Rectal smooth muscle tissue (tissue), 1 donor: ENCODE results near the gene MMS19.
"Not testable (repeated sequence)": the region's sequence is repeated elsewhere in the genome, so short reads cannot be mapped to it uniquely, and the experiment has no call there.

Experiments used
- H3K27ac ChIP-seq: one replicate; pipeline ENCODE4 v1.7.0; 2013; ENCODE audit warnings: low read depth, low read length, inconsistent platforms
- H3K27me3 ChIP-seq: one replicate; pipeline ENCODE4 v1.7.0; 2013; ENCODE audit warnings: low read length; ENCODE audit not compliant: control insufficient read depth, insufficient read depth
- H3K36me3 ChIP-seq: one replicate; pipeline ENCODE4 v1.7.0; 2013; ENCODE audit warnings: low read length; ENCODE audit not compliant: control insufficient read depth, insufficient read depth
- H3K4me1 ChIP-seq: one replicate; pipeline ENCODE4 v1.7.0; 2013; ENCODE audit warnings: low read length; ENCODE audit not compliant: control insufficient read depth, insufficient read depth
- H3K4me3 ChIP-seq: one replicate; pipeline ENCODE4 v1.7.0; 2013; ENCODE audit warnings: low read length
- H3K9ac ChIP-seq: one replicate; pipeline ENCODE4 v1.7.0; 2013; ENCODE audit warnings: low read length

The MMS19 gene

GRCh38 chr10:97490592-97490991 is 7.6 kb downstream of the MMS19 start:
- no peaks in the 10 kb centered on the region for H3K36me3 ChIP-seq
- no peak overlapping the region for H3K9ac ChIP-seq
- peaks cover 8% of the 10 kb centered on the region for H3K4me1 ChIP-seq
- H3K4me3 ChIP-seq = no peak overlapping the region
- H3K27ac ChIP-seq = peak overlapping the region; percentile 33
- H3K27me3 ChIP-seq = no peaks in the 10 kb centered on the region

DNA sequence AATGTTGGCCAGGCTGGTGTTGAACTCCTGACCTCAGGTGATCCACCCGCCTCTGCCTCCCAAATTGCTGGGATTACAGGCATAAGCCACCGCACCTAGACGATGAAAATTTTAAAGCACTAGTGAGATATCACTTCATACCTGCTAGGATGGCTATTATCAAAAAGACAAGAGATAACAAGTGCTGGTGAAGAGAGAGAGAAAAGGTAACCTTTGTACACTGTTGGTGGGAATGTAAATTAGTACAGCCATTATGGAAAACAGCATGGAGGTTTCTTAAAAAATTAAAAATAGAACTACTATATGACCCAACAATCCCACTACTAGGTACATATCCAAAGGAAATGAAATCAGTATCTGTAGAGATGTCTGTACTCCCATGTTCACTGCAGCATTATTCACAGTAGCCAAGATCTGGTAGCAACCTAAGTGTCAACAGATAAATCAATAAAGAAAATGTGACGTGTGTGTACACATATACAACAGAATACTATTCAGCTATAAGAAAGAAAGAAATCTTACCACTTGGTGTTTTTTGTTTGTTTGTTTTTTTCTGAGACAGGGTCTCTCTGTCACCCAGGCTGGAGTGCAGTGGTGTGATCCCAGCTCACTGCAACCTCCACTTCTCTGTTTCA is 12.5 kb downstream of the MMS19 start:
- Histone ChIP-seq H3K4me1 (peaks cover 6% of the 10 kb centered on the region), H3K9ac (no peak overlapping the region), H3K27me3 (no peaks in the 10 kb centered on the region), H3K4me3 (no peak overlapping the region), H3K27ac (no peak overlapping the region), H3K36me3 (no peaks in the 10 kb centered on the region)

DNA sequence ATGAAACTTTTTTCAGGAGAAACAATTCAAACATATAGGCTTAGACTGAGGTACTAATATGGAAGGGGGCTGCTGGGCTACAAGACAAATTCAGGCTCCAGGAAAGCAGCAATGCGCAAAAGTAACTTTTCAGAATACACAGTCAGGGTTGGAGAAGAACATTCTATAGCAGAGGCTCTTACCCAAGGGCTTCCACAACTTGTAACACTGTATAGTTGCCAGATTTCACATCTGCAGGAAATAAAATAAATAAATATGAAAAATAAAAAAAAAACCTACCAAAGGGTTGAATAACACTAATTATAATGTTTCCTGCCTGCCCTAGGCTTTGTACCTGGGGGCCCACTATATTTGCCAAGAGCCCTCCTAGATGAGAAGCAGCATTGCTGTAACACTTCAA is 14.3 kb downstream of the MMS19 start:
- Histone ChIP-seq H3K27ac (no peak overlapping the region), H3K9ac (no peak overlapping the region), H3K36me3 (peaks cover 3% of the 10 kb centered on the region), H3K4me1 (no peaks in the 10 kb centered on the region), H3K4me3 (no peak overlapping the region), H3K27me3 (no peaks in the 10 kb centered on the region)

DNA sequence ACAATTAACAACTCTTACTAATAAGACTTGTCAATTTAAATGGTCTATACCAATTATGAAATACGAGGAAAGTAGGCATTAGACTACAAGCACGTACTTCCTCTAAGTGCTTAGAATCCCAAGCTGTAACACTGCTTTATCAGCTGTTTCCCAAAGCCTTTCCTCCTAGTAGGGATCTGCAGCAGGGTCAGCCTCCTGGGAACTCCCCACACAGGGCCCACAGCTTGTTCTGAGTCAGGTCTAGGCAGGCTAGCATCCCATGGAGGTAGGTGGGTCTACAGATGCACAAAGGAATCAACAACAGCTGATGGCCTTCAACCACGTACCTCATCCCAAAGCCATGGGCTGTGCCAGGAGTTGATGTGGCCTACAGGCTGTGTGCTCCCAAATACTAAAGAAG is 14.7 kb downstream of the MMS19 start:
- H3K9ac ChIP-seq = no peak overlapping the region
- H3K36me3 ChIP-seq = peaks cover 3% of the 10 kb centered on the region
- H3K27me3 ChIP-seq = no peaks in the 10 kb centered on the region
- H3K4me1 ChIP-seq = no peaks in the 10 kb centered on the region
- H3K27ac ChIP-seq = no peak overlapping the region
- H3K4me3 ChIP-seq = no peak overlapping the region

DNA sequence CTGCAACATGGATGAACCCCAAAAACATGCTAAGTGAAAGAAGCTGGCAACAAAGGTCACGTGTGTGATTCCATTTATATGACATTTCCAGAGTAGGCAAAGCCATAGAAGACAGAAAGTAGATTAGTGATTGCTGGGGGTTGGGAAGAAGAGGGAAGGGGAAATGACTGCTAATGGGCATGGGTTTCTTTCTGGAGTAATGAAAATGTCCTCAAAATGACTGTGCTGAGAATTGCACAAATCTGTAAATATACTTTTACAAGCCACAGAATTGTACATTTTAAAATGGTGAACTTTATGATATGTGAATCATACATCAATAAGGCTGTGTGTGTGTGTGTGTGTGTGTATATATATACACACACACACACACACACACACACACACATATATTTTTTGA is 15.8 kb downstream of the MMS19 start:
- no peak overlapping the region for H3K9ac ChIP-seq
- no peaks in the 10 kb centered on the region for H3K4me1 ChIP-seq
- no peak overlapping the region for H3K27ac ChIP-seq
- peaks cover 12% of the 10 kb centered on the region for H3K36me3 ChIP-seq
- H3K4me3 ChIP-seq = no peak overlapping the region
- H3K27me3 ChIP-seq = no peaks in the 10 kb centered on the region

DNA sequence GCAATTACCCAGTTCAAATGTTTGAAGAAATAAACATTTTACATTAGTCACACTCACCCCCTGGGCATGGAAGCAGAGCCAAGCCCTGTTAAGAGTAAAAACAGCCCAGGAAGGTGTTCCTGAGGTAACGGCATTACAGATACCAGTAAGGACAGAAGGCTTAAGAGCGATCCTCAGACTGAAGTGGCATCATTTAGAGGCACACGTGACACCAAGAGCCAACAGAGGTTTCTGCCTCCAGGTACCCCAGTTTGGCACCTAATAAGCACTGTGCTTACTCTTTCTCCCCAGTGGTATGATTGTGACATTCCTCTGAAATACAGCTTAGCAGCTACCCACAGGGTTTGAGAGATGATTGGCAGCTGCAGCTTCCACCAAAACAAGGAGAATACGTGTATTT is 17.2 kb downstream of the MMS19 start:
- Histone ChIP-seq H3K9ac (no peak overlapping the region), H3K27ac (no peak overlapping the region), H3K4me3 (no peak overlapping the region), H3K4me1 (no peaks in the 10 kb centered on the region), H3K36me3 (peaks cover 24% of the 10 kb centered on the region), H3K27me3 (no peaks in the 10 kb centered on the region)

GRCh38 chr10:97479939-97480338 is 18.3 kb downstream of the MMS19 start:
- no peak overlapping the region for H3K27ac ChIP-seq
- H3K9ac ChIP-seq = no peak overlapping the region
- no peaks in the 10 kb centered on the region for H3K4me1 ChIP-seq
- no peak overlapping the region for H3K4me3 ChIP-seq
- no peaks in the 10 kb centered on the region for H3K27me3 ChIP-seq
- H3K36me3 ChIP-seq = peaks cover 26% of the 10 kb centered on the region

- H3K4me3 ChIP-seq, H3K27ac ChIP-seq, H3K9ac ChIP-seq, H3K4me1 ChIP-seq, H3K27me3 ChIP-seq: not testable (repeated sequence)
- peaks cover 26% of the 10 kb centered on the region for H3K36me3 ChIP-seq
Measured at GRCh38 chr10:97479410-97479809, 18.8 kb downstream of the MMS19 start.

GRCh38 chr10:97475936-97476594 is 22.2 kb downstream of the MMS19 start:
- H3K4me1 ChIP-seq = no peaks in the 10 kb centered on the region
- no peak overlapping the region for H3K4me3 ChIP-seq
- H3K27ac ChIP-seq = no peak overlapping the region
- H3K27me3 ChIP-seq = no peaks in the 10 kb centered on the region
- no peak overlapping the region for H3K9ac ChIP-seq
- H3K36me3 ChIP-seq = peaks cover 32% of the 10 kb centered on the region

GRCh38 chr10:97474918-97475317 is 23.3 kb downstream of the MMS19 start:
- Histone ChIP-seq H3K4me1 (no peaks in the 10 kb centered on the region), H3K27ac (no peak overlapping the region), H3K4me3 (no peak overlapping the region), H3K27me3 (no peaks in the 10 kb centered on the region), H3K36me3 (peaks cover 41% of the 10 kb centered on the region), H3K9ac (no peak overlapping the region)

DNA sequence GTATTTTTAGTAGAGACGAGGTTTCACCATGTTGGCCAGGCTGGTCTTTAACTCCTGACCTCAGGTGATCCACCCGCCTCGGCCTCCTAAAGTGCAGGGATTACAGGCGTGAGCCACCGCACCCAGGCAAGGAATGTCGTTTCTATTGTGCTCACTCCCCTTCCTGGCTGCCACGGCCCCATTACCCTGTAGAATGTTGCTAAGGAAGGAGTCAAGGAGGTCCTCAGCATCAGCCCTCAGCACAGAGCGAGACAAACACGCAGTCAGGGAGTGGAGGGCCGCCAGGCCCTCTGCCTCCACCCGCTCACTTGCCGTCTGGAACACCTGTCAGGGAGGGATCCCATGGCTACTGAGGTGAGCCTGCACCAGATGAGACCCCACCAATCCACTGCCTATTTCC is 29.4 kb downstream of the MMS19 start:
- H3K4me1 ChIP-seq, H3K4me3 ChIP-seq, H3K27ac ChIP-seq, H3K9ac ChIP-seq, H3K27me3 ChIP-seq: not testable (repeated sequence)
- H3K36me3 ChIP-seq = peaks cover 50% of the 10 kb centered on the region

DNA sequence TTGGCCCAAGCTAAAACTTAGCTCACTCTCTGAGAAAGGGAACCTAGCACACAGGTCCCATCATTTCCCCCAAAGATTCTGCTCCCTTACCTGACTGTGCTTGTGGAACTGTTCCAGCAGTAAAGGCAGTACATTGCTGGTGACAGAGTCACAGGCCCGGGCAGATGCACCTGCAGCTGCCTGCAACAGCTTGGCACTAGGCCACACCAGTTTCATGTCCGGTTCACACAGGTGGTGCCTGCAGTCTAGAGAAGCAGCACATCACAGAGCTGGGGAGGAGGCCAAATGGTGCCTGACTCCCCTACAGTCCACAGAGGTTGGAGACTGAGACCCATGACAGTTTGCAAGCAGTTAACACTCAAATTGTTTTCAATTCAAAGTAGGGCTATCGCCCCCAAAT is 30.1 kb downstream of the MMS19 start:
- Histone ChIP-seq H3K27ac (no peak overlapping the region), H3K27me3 (no peaks in the 10 kb centered on the region), H3K4me1 (no peaks in the 10 kb centered on the region), H3K36me3 (peaks cover 50% of the 10 kb centered on the region), H3K9ac (no peak overlapping the region), H3K4me3 (no peak overlapping the region)

GRCh38 chr10:97466755-97467154 is 31.5 kb downstream of the MMS19 start:
- peaks cover 54% of the 10 kb centered on the region for H3K36me3 ChIP-seq
- H3K9ac ChIP-seq = no peak overlapping the region
- H3K4me1 ChIP-seq = no peaks in the 10 kb centered on the region
- H3K27me3 ChIP-seq = no peaks in the 10 kb centered on the region
- no peak overlapping the region for H3K4me3 ChIP-seq
- no peak overlapping the region for H3K27ac ChIP-seq
